Measurements from ENCODE around the gene GPHB5. TPM values are rescaled to one million over a fixed set of nuclear protein-coding genes. Genes with fewer than 3 reads are reported as not detected.
"Not testable (repeated sequence)": the region's sequence is repeated elsewhere in the genome, so short reads cannot be mapped to it uniquely, and the experiment has no call there.

Gene GPHB5
- total RNA-seq, 1 experiment from 2014 or later = not detected

GRCh38 chr14:63282997-63283883, 35.5 kb downstream of the GPHB5 start:
- no peak overlapping the region for H3K9ac ChIP-seq (ENCODE audit: extremely low read depth, insufficient read length, low read length)
- H2AK5ac ChIP-seq (ENCODE audit: insufficient read length, low read length) = no peak overlapping the region

GRCh38 chr14:63279933-63280332, 38.8 kb downstream of the GPHB5 start:
- not testable (repeated sequence) for DNase-seq; H3K36me3 Mint-ChIP-seq (ENCODE audit: insufficient read depth in 1 of 3, low read depth in 3 of 3); H3K9ac ChIP-seq (ENCODE audit: extremely low read depth, insufficient read length, low read length); H3K27ac Mint-ChIP-seq; H3K27me3 ChIP-seq (ENCODE audit: insufficient read depth, low read length); H3K27me3 Mint-ChIP-seq (ENCODE audit: low read depth); H3K27ac ChIP-seq (ENCODE audit: insufficient read length, low read depth, low read length); H3K9me3 ChIP-seq (ENCODE audit: control insufficient read depth, low read depth, low read length); H4K5ac ChIP-seq (ENCODE audit: insufficient read length, low read depth, low read length); H3K4me3 Mint-ChIP-seq; H3K14ac ChIP-seq (ENCODE audit: insufficient read depth, low read length); H3T11ph ChIP-seq (ENCODE audit: low read length); H3K18ac ChIP-seq (ENCODE audit: insufficient read length, low read depth, low read length); H3K23me2 ChIP-seq (ENCODE audit: insufficient read length, low read depth, low read length, poor library complexity, severe bottlenecking); H3K4me1 Mint-ChIP-seq; H3K4me1 ChIP-seq (ENCODE audit: insufficient read depth, low read length); H2AK5ac ChIP-seq (ENCODE audit: insufficient read length, low read length); H3K79me2 ChIP-seq (ENCODE audit: insufficient read depth, low read length); H3K9me3 Mint-ChIP-seq; H2BK12ac ChIP-seq (ENCODE audit: insufficient read length, low read depth, low read length); H3K79me1 ChIP-seq (ENCODE audit: insufficient read depth, low read depth, low read length, poor library complexity, severe bottlenecking); H3K4me2 ChIP-seq (ENCODE audit: insufficient read depth, insufficient read length, low read length); H4K8ac ChIP-seq (replicated peaks; ENCODE audit: insufficient read length, low read depth, low read length); H2BK120ac ChIP-seq (ENCODE audit: low read depth, low read length, poor library complexity, severe bottlenecking); H3K4ac ChIP-seq (ENCODE audit: low read depth, low read length); H2BK20ac ChIP-seq (ENCODE audit: low read depth, low read length, poor library complexity, severe bottlenecking); H4K91ac ChIP-seq (ENCODE audit: insufficient read length, low read depth, low read length); H2BK5ac ChIP-seq (ENCODE audit: insufficient read length, low read length); H3K23ac ChIP-seq (ENCODE audit: insufficient read length, low read depth, low read length); H4K20me1 ChIP-seq (ENCODE audit: control insufficient read depth, insufficient read depth, insufficient read length); H2AFZ ChIP-seq (ENCODE audit: low read length); H2BK15ac ChIP-seq (ENCODE audit: low read depth, low read length); H3K56ac ChIP-seq (ENCODE audit: insufficient read length, low read depth, low read length)
- WGBS (ENCODE audit: extremely low coverage, insufficient read length, low lambda C conversion rate) = no CpG with 5 or more reads among the region's 4 CpGs

More at GRCh38 chr14:63282997-63283883, 35.5 kb downstream of the GPHB5 start:
- Histone ChIP-seq H2BK12ac (ENCODE audit: insufficient read length, low read depth, low read length) (no peak overlapping the region), H3K9me3 (ENCODE audit: control insufficient read depth, low read depth, low read length) (no peaks in the 10 kb centered on the region), H3K27me3 (ENCODE audit: insufficient read depth, low read length) (no peaks in the 10 kb centered on the region), H3K79me1 (ENCODE audit: insufficient read depth, low read depth, low read length, poor library complexity, severe bottlenecking) (no peaks in the 10 kb centered on the region), H4K8ac (replicated peaks; ENCODE audit: insufficient read length, low read depth, low read length) (no peak overlapping the region), H3K4ac (ENCODE audit: low read depth, low read length) (no peak overlapping the region), H3K4me1 (ENCODE audit: insufficient read depth, low read length) (peaks cover 5% of the 10 kb centered on the region; the same call in 1 of the 2 replicates), H3K56ac (ENCODE audit: insufficient read length, low read depth, low read length) (no peak overlapping the region), H2BK15ac (ENCODE audit: low read depth, low read length) (no peak overlapping the region), H3K18ac (ENCODE audit: insufficient read length, low read depth, low read length) (no peak overlapping the region), H4K91ac (ENCODE audit: insufficient read length, low read depth, low read length) (no peak overlapping the region), H3T11ph (ENCODE audit: low read length) (no peak overlapping the region), H3K14ac (ENCODE audit: insufficient read depth, low read length) (no peak overlapping the region), H2AFZ (ENCODE audit: low read length) (no peak overlapping the region), H3K4me2 (ENCODE audit: insufficient read depth, insufficient read length, low read length) (no peak overlapping the region), H4K20me1 (ENCODE audit: control insufficient read depth, insufficient read depth, insufficient read length) (no peaks in the 10 kb centered on the region), H4K5ac (ENCODE audit: insufficient read length, low read depth, low read length) (no peak overlapping the region), H3K79me2 (ENCODE audit: insufficient read depth, low read length) (no peaks in the 10 kb centered on the region), H3K23ac (ENCODE audit: insufficient read length, low read depth, low read length) (no peak overlapping the region), H2BK20ac (ENCODE audit: low read depth, low read length, poor library complexity, severe bottlenecking) (no peak overlapping the region), H2BK120ac (ENCODE audit: low read depth, low read length, poor library complexity, severe bottlenecking) (no peak overlapping the region), H3K23me2 (ENCODE audit: insufficient read length, low read depth, low read length, poor library complexity, severe bottlenecking) (no peaks in the 10 kb centered on the region), H3K27ac (ENCODE audit: insufficient read length, low read depth, low read length) (no peak overlapping the region), H2BK5ac (ENCODE audit: insufficient read length, low read length) (no peak overlapping the region)
- WGBS (ENCODE audit: extremely low coverage, insufficient read length, low lambda C conversion rate) = no CpG with 5 or more reads among the region's 8 CpGs
- no peak for DNase-seq
- no peak overlapping the region for H3K4me3 Mint-ChIP-seq
- H3K36me3 Mint-ChIP-seq (ENCODE audit: insufficient read depth in 1 of 3, low read depth in 3 of 3) = no peaks in the 10 kb centered on the region
- no peak for TF ChIP-seq CTCF (conservative IDR thresholded peaks at IDR 0.05)
- peaks cover 3% of the 10 kb centered on the region in 2 experiments; a peak in 3 of 4 replicates for H3K4me1 Mint-ChIP-seq
- H3K9me3 Mint-ChIP-seq = no peaks in the 10 kb centered on the region
- H3K27ac Mint-ChIP-seq = no peak overlapping the region
- H3K27me3 Mint-ChIP-seq (ENCODE audit: low read depth) = no peaks in the 10 kb centered on the region
